Endodermal cell (in vitro differentiated cells): ENCODE data around the gene P3H1. TPM values are rescaled to one million over a fixed set of nuclear protein-coding genes. Genes with fewer than 3 reads are reported as not detected.
"Not testable (repeated sequence)": the region's sequence is repeated elsewhere in the genome, so short reads cannot be mapped to it uniquely, and the experiment has no call there.

Experiments
- DNase-seq: peaks from one replicate; pipeline ENCODE4 v3.0.0-alpha.2; 2017
- H3K27ac ChIP-seq: 2 replicates; pipeline ENCODE4 v1.5.1; 2013; ENCODE audit warnings: mild to moderate bottlenecking, low read depth, low read length, moderate library complexity
- H3K27me3 ChIP-seq: 2 replicates; pipeline ENCODE4 v1.6.1; 2013; ENCODE audit warnings: mild to moderate bottlenecking, low read length, moderate library complexity; ENCODE audit not compliant: insufficient read depth, control insufficient read depth, poor library complexity, severe bottlenecking
- H3K36me3 ChIP-seq: 2 replicates; pipeline ENCODE4 v1.7.0; 2013; ENCODE audit warnings: mild to moderate bottlenecking, low read length, moderate library complexity; ENCODE audit not compliant: control insufficient read depth, insufficient read depth
- H3K4me1 ChIP-seq: one replicate; pipeline ENCODE4 v1.7.0; 2013; ENCODE audit warnings: low read length; ENCODE audit not compliant: control insufficient read depth, insufficient read depth
- H3K4me3 ChIP-seq: 2 replicates; pipeline ENCODE4 v1.5.1; 2013; ENCODE audit warnings: mild to moderate bottlenecking, low read length, moderate library complexity
- H3K9ac ChIP-seq: 2 replicates; pipeline ENCODE4 v1.6.1; 2013; ENCODE audit warnings: mild to moderate bottlenecking, low read length, moderate library complexity; ENCODE audit not compliant: poor library complexity, severe bottlenecking; ENCODE audit errors: extremely low read depth
- H3K9me3 ChIP-seq: 2 replicates; pipeline ENCODE4 v1.6.1; 2013; ENCODE audit warnings: mild to moderate bottlenecking, low read length, moderate library complexity; ENCODE audit not compliant: control insufficient read depth
- H3K27ac Mint-ChIP-seq: 2 replicates; pipeline ENCODE4 v1.8.0; 2020; ENCODE audit warnings: mixed read lengths
- H3K27me3 Mint-ChIP-seq: 2 replicates; pipeline ENCODE4 v1.8.0; 2021; ENCODE audit warnings: mild to moderate bottlenecking, mixed read lengths; ENCODE audit not compliant: insufficient read depth
- H3K36me3 Mint-ChIP-seq: 2 replicates; pipeline ENCODE4 v1.8.0; 2020; ENCODE audit warnings: low read depth, mixed read lengths
- H3K4me1 Mint-ChIP-seq: 2 replicates; pipeline ENCODE4 v1.8.0; 2020; ENCODE audit warnings: mixed read lengths
- H3K4me3 Mint-ChIP-seq: 2 replicates; pipeline ENCODE4 v1.8.0; 2020; ENCODE audit warnings: mild to moderate bottlenecking, moderate library complexity, mixed read lengths
- H3K9me3 Mint-ChIP-seq: 2 replicates; pipeline ENCODE4 v1.8.0; 2020; ENCODE audit warnings: mild to moderate bottlenecking, mixed read lengths
- WGBS, 2 experiments: methylation state at CpG; one replicate each; pipeline versions ENCODE4 v1.1.5 to v1.1.7; 2013; ENCODE audit warnings: missing lambda C conversion rate in 2 of 2, mixed read lengths in 1 of 2; ENCODE audit not compliant: insufficient coverage in 1 of 2, insufficient read length in 1 of 2; 5-methylcytosine and 5-hydroxymethylcytosine counted together
- total RNA-seq, 2 donors: library from RNA; stranded (reverse); fragmentation: NEBNext Ultra II Directional in 1 of 2; extraction: Animal tissue kit (Norgen Biotek cat#: 25700) in 1 of 2; gene quantifications; 2 replicates in 1 of 2; 3 replicates in 1 of 2; pipeline ENCODE4 v1.2.1, GENCODE V29; 2021
- TF ChIP-seq, protein P1 (sequence below): fragments of 200-600 bp; sonication (generic); conservative IDR thresholded peaks from 2 replicates; pipeline ENCODE4 v1.5.0; 2021; ENCODE audit warnings: antibody characterized with exemption, mild to moderate bottlenecking

The P3H1 gene
- total RNA-seq, 2 donors from 2014 or later, result 51.7 to 68.3 TPM

DNA sequence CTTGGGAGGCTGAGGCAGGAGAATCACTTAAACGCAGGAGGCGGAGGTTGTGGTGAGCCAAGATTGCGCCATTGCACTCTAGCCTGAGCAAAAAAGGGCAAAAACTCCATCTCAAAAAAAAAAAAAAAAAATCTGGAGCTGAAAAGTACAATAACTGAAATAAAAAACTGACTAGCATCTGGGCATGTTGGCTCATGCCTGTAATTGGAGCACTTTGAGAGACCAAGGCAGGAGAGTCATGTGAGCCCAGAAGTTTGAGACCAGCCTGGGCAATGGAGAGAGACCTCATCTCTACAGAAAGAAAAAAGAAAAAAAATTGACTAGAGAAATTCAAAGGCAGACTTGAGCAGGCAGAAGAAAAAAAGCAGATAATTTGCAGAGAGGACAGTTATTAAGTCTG lies 44.9 kb downstream of the P3H1 start:
- H3K36me3 ChIP-seq, result no peaks in the 10 kb centered on the region
- TF ChIP-seq, protein P1, sequence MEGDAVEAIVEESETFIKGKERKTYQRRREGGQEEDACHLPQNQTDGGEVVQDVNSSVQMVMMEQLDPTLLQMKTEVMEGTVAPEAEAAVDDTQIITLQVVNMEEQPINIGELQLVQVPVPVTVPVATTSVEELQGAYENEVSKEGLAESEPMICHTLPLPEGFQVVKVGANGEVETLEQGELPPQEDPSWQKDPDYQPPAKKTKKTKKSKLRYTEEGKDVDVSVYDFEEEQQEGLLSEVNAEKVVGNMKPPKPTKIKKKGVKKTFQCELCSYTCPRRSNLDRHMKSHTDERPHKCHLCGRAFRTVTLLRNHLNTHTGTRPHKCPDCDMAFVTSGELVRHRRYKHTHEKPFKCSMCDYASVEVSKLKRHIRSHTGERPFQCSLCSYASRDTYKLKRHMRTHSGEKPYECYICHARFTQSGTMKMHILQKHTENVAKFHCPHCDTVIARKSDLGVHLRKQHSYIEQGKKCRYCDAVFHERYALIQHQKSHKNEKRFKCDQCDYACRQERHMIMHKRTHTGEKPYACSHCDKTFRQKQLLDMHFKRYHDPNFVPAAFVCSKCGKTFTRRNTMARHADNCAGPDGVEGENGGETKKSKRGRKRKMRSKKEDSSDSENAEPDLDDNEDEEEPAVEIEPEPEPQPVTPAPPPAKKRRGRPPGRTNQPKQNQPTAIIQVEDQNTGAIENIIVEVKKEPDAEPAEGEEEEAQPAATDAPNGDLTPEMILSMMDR, result no peak
- no peak for DNase-seq
- no peaks in the 10 kb centered on the region for H3K9me3 ChIP-seq
- H3K4me3 ChIP-seq, result no peak overlapping the region
- Mint-ChIP-seq H3K27me3 (no peaks in the 10 kb centered on the region), H3K27ac (no peak overlapping the region), H3K36me3 (peaks cover 1% of the 10 kb centered on the region), H3K9me3 (peaks cover 2% of the 10 kb centered on the region), H3K4me1 (peaks cover 9% of the 10 kb centered on the region), H3K4me3 (no peak overlapping the region)
- H3K9ac ChIP-seq, result no peak overlapping the region
- no peaks in the 10 kb centered on the region for H3K27me3 ChIP-seq
- 90 to 100% methylated on average over 3 of the region's 3 CpGs for WGBS, 2 experiments
- H3K27ac ChIP-seq, result no peak overlapping the region
- H3K4me1 ChIP-seq, result no peaks in the 10 kb centered on the region

DNA sequence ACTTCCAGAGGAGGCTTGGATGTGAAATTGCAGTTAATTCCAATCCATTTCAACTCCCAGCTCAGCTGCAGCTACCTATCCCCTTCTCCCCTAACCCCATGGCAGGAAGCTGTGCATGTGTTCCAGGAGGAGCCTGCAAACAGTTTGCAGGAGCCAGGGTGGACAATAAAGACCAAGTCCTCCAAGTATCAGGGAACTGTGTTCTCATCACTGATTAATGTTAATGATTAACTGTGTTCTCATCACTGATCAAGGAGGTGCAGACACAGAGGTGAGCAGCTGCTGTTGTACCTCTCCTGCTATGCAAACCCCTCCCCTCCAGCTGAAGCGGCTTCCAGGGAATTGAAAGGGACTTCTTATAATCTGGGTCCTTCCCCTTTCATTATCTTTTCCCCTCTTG lies 46.0 kb downstream of the P3H1 start:
- Mint-ChIP-seq H3K27ac (no peak overlapping the region), H3K4me3 (no peak overlapping the region), H3K9me3 (peaks cover 2% of the 10 kb centered on the region), H3K36me3 (peaks cover 1% of the 10 kb centered on the region), H3K27me3 (no peaks in the 10 kb centered on the region), H3K4me1 (peaks cover 9% of the 10 kb centered on the region)
- no peak overlapping the region for H3K27ac ChIP-seq
- no peaks in the 10 kb centered on the region for H3K4me1 ChIP-seq
- TF ChIP-seq, protein P1, result no peak
- no peaks in the 10 kb centered on the region for H3K27me3 ChIP-seq
- H3K4me3 ChIP-seq, result no peak overlapping the region
- DNase-seq, result no peak
- 83 to 92% methylated on average over 1 of the region's 1 CpG for WGBS, 2 experiments
- H3K36me3 ChIP-seq, result no peaks in the 10 kb centered on the region
- H3K9me3 ChIP-seq, result no peaks in the 10 kb centered on the region
- no peak overlapping the region for H3K9ac ChIP-seq

DNA sequence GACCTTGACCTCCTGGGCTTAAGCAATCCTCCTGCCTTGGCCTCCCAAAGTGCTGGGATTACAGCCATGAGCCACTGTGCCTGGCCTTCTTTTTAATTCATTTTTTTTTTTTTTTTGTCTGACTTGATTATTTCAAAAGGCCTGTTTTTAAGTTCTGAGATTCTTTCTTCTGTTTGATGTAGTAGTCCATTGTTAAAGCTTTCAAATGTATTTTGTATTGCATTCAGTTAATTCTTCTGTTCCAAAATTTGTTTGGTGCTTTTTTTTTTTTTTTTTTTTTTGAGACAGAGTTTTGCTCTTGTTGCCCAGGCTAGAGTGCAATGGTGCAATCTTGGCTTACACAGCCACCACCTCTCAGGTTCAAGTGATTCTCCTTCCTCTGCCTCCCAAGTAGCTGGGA lies 52.4 kb downstream of the P3H1 start:
- H3K27me3 Mint-ChIP-seq, H3K4me3 ChIP-seq, H3K4me3 Mint-ChIP-seq, H3K4me1 ChIP-seq, DNase-seq, H3K27me3 ChIP-seq, H3K9me3 Mint-ChIP-seq, H3K27ac ChIP-seq, H3K4me1 Mint-ChIP-seq, H3K27ac Mint-ChIP-seq, H3K9ac ChIP-seq: not testable (repeated sequence)
- peaks cover 36% of the 10 kb centered on the region for H3K36me3 Mint-ChIP-seq
- Histone ChIP-seq H3K9me3 (peaks cover 17% of the 10 kb centered on the region), H3K36me3 (peaks cover 32% of the 10 kb centered on the region)

DNA sequence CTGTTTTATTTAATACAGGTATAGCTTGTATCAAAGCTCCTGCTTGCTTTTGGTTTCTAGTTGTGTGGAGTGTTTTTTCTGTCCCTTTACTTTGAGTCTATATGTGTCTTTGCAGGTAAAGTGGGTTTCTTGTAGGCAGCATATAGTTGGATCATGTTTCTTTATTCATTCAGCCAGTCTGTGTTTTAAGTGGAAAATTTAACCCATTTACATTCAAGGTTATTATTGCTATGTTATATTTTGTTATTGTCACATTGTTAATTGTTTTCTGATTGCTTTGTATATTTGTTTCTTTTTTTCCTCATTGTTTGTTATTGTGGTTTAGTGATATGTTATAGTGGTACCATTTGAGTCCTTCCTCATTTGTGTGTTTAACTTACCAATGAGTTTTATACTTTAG lies 53.5 kb downstream of the P3H1 start:
- no peak for DNase-seq
- H3K27me3 Mint-ChIP-seq, result no peaks in the 10 kb centered on the region
- Histone ChIP-seq H3K9me3 (peaks cover 17% of the 10 kb centered on the region), H3K4me3 (no peak overlapping the region), H3K27ac (no peak overlapping the region), H3K9ac (no peak overlapping the region), H3K4me1 (no peaks in the 10 kb centered on the region), H3K36me3 (peaks cover 37% of the 10 kb centered on the region), H3K27me3 (no peaks in the 10 kb centered on the region)
- peaks cover 2% of the 10 kb centered on the region for H3K4me1 Mint-ChIP-seq
- no peak overlapping the region for H3K4me3 Mint-ChIP-seq
- no peak overlapping the region for H3K27ac Mint-ChIP-seq
- TF ChIP-seq, protein P1, result no peak
- H3K36me3 Mint-ChIP-seq, result peaks cover 45% of the 10 kb centered on the region
- H3K9me3 Mint-ChIP-seq, result no peaks in the 10 kb centered on the region

DNA sequence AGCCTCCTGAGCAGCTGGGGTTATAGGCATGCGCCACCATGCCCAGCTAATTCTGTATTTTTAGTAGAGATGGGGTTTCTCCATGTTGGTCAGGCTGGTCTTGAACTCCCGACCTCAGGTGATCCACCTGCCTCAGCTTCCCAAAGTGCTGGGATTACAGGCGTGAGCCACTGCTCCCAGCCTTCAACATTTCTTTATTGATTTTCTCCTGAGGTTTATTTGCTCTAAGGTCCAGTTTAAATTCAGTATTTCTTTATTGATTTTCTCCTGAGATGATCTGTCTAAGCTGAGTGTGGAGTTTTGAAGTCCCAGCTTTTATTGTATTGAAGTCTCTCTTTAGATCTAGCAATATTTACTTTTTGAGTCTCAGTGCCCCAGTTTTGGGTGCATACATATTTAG lies 54.0 kb downstream of the P3H1 start:
- H3K9ac ChIP-seq, H3K4me1 Mint-ChIP-seq, H3K4me3 Mint-ChIP-seq, H3K9me3 Mint-ChIP-seq, DNase-seq, H3K27ac ChIP-seq, H3K4me3 ChIP-seq, H3K27ac Mint-ChIP-seq, H3K27me3 Mint-ChIP-seq, H3K27me3 ChIP-seq, H3K4me1 ChIP-seq: not testable (repeated sequence)
- peaks cover 17% of the 10 kb centered on the region for H3K9me3 ChIP-seq
- H3K36me3 ChIP-seq, result peaks cover 42% of the 10 kb centered on the region
- WGBS, 2 experiments, result 96 to 100% methylated on average over 1 to 2 of the region's 3 CpGs
- H3K36me3 Mint-ChIP-seq, result peaks cover 49% of the 10 kb centered on the region
